K562 (cell line): ENCODE results near the gene CPNE6. TPM values are rescaled to one million over a fixed set of nuclear protein-coding genes. Genes with fewer than 3 reads are reported as not detected.

ENCODE experiments used
- ASH1L ChIP-seq: fragments of 450-650 bp; IDR thresholded peaks from 2 replicates; pipeline ENCODE4 v1.6.1; 2018; ENCODE audit warnings: borderline replicate concordance, mild to moderate bottlenecking, low read depth; ENCODE audit not compliant: partially characterized antibody
- BCOR ChIP-seq: fragments of 450-650 bp; IDR thresholded peaks from 2 replicates; pipeline ENCODE4 v1.6.1; 2016
- ETS2 ChIP-seq: IDR thresholded peaks from 2 replicates; pipeline ENCODE4 v1.6.1; 2016; ENCODE audit warnings: borderline replicate concordance, missing genetic modification characterization, mild to moderate bottlenecking, moderate library complexity, missing compliant biosample characterization; ENCODE audit not compliant: poor library complexity, severe bottlenecking
- FOXJ3 ChIP-seq: sonication (generic); formaldehyde crosslinking; IDR thresholded peaks from 2 replicates; pipeline ENCODE4 v1.4.0; 2020; ENCODE audit warnings: mild to moderate bottlenecking, missing genetic modification reagents
- GABPB1 ChIP-seq: sonication (generic); formaldehyde crosslinking; IDR thresholded peaks from 2 replicates; pipeline ENCODE4 v1.8.0; 2022; ENCODE audit warnings: mild to moderate bottlenecking, missing genetic modification reagents
- KLF1 ChIP-seq: fragments of 450-650 bp; IDR thresholded peaks from 2 replicates; pipeline ENCODE4 v1.6.1; 2016; ENCODE audit warnings: missing genetic modification characterization, missing compliant biosample characterization
- KLF6 ChIP-seq: fragments of 250-450 bp; sonication (Bioruptor Pico); IDR thresholded peaks from 2 replicates; pipeline ENCODE4 v1.4.0; 2020; ENCODE audit warnings: mild to moderate bottlenecking, moderate library complexity, borderline replicate concordance
- MIER1 ChIP-seq: fragments of 450-650 bp; IDR thresholded peaks from 2 replicates; pipeline ENCODE4 v1.6.1; 2016; ENCODE audit warnings: antibody characterized with exemption, mild to moderate bottlenecking, low read depth
- NFIC ChIP-seq: fragments of 450-650 bp; IDR thresholded peaks from 2 replicates; pipeline ENCODE4 v1.6.1; 2017; ENCODE audit warnings: mild to moderate bottlenecking, inconsistent platforms
- PHF20 ChIP-seq: fragments of 450-650 bp; IDR thresholded peaks from 2 replicates; pipeline ENCODE4 v1.6.1; 2018; ENCODE audit not compliant: partially characterized antibody
- PML ChIP-seq: IDR thresholded peaks from 2 replicates; pipeline ENCODE4 v1.6.1; 2012; ENCODE audit warnings: low read length, inconsistent platforms
- POLR2A ChIP-seq: fragments of 450-650 bp; conservative IDR thresholded peaks from 2 replicates; pipeline ENCODE4 v1.6.1; 2016
- POLR2H ChIP-seq: IDR thresholded peaks from 2 replicates; pipeline ENCODE4 v1.6.1; 2016; ENCODE audit warnings: missing genetic modification characterization, low read depth, mild to moderate bottlenecking, control low read depth, missing compliant biosample characterization, moderate library complexity
- RFX5 ChIP-seq: IDR thresholded peaks from 2 replicates; pipeline ENCODE4 v1.6.1; 2011; ENCODE audit warnings: low read depth, mild to moderate bottlenecking, improper control_type of control experiment, low read length
- SAFB2 ChIP-seq: fragments of 200-400 bp; formaldehyde crosslinking; IDR thresholded peaks from 2 replicates; pipeline ENCODE4 v1.6.1; 2018; ENCODE audit warnings: borderline replicate concordance, low read length, low read depth, moderate library complexity; ENCODE audit not compliant: severe bottlenecking
- SMARCA5 ChIP-seq: fragments of 450-650 bp; IDR thresholded peaks from 2 replicates; pipeline ENCODE4 v1.6.1; 2016
- ZBTB7A ChIP-seq: IDR thresholded peaks from 2 replicates; pipeline ENCODE4 v1.6.1; 2011; ENCODE audit warnings: low read depth, mild to moderate bottlenecking, low read length, moderate library complexity, borderline replicate concordance; ENCODE audit not compliant: control insufficient read depth
- ZEB2 ChIP-seq: fragments of 450-650 bp; IDR thresholded peaks from 2 replicates; pipeline ENCODE4 v1.6.1; 2016
- ZSCAN29 ChIP-seq: fragments of 450-650 bp; IDR thresholded peaks from 2 replicates; pipeline ENCODE4 v1.6.1; 2017
- polyA plus RNA-seq, 8 experiments: library from polyadenylated mRNA; depleted of rRNA in 4 of 8; stranded (reverse) in 5 of 8; unstranded in 3 of 8; fragments of >200 nt; fragmentation: Nextera tagmentation in 2 of 8; fragmentation: Illumina TruSeq in 1 of 8; extraction: Ambion mirVana in 2 of 8; extraction: Trizol in 1 of 8; gene quantifications; 2 replicates each; pipeline versions ENCODE4 v1.2.1 to v1.2.3, GENCODE V29; 2011 to 2014; ENCODE audit warnings: inconsistent platforms in 1 of 8, missing spikeins in 1 of 8
- total RNA-seq, 7 experiments: library from RNA; depleted of rRNA in 6 of 7; stranded (reverse); fragments of >200 nt in 6 of 7; fragmentation: Illumina TruSeq in 2 of 7; extraction: Trizol in 2 of 7; gene quantifications; 2 replicates each; pipeline versions ENCODE4 v1.2.1 to v1.2.3, GENCODE V29; 2011 to 2021; ENCODE audit warnings: low replicate concordance in 1 of 7
- TF ChIP-seq, protein P1 (sequence below), 2 experiments: fragments of 200-800 bp in 1 of 2; sonication (Bioruptor generic) in 1 of 2; sonication (generic) in 1 of 2; formaldehyde crosslinking in 1 of 2; IDR thresholded peaks in 1 of 2; conservative IDR thresholded peaks in 1 of 2; 2 replicates each; pipeline versions ENCODE4 v1.5.0 to v1.6.1; 2016 to 2020; ENCODE audit warnings: missing compliant biosample characterization in 1 of 2, missing genetic modification characterization in 1 of 2, missing genetic modification reagents in 1 of 2
- TF ChIP-seq, protein P2 (sequence below): fragments of 450-650 bp; IDR thresholded peaks from 2 replicates; pipeline ENCODE4 v1.6.1; 2017; ENCODE audit warnings: antibody characterized with exemption, mild to moderate bottlenecking
- TF ChIP-seq, protein P3 (sequence below), 2 experiments: fragments of 450-650 bp in 1 of 2; sonication (generic) in 1 of 2; formaldehyde crosslinking in 1 of 2; IDR thresholded peaks in 1 of 2; conservative IDR thresholded peaks in 1 of 2; 2 replicates each; pipeline versions ENCODE4 v1.6.1 to v1.8.1; 2016 to 2023; ENCODE audit warnings: mild to moderate bottlenecking in 2 of 2, moderate library complexity in 2 of 2, inconsistent platforms in 1 of 2, missing genetic modification reagents in 1 of 2

The CPNE6 gene
- total and polyA plus RNA-seq, 9 of the 15 experiments (the other 6 are each of a cell fraction or from before 2014, with no cell fraction given): not detected

DNA sequence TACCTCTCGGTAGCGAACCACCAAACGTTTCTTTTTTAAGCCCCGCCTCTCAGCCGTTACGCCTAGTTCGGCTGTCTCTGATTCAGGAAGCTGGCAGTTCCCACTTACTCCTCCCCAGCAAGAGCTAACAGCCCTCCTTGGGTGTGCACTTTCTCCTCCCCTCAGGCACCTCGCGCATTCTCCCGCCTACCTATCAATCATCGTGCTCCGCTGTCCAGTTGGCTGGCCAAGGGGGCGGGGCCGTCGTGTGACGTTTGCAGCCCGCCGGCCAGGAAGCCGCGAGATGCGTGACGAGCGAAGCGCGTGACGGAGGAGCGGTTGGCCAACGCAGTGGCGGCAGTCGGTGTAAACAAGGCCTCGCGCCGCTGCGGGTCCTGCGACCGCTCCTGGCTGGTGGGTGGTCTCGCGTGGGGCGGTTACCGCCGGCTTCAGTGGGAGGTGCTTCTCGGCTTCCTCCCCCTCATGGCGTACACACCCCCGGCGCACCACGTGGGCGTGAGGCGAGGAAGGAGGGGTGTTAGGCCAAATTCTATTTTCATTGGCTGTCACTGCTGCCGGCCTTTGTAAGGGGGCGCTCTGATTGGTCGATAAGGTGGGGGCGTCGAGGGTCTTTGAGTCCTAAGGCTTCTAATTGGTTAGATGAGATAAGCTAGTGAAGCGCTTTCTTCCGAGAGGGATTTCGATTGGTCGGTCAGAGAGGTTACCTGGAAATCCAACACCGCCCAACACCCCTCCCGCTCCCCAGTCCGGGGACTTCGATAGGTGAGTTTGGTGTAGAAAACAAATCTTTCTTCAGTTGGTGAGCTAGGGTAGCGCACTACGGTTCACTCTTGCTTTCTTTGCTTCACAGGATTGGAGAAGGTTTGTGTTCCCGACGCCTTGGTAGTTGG lies 43.4 kb downstream of the CPNE6 start, which contains the start of the genes DCAF11 and NRL (continued):
- TF ChIP-seq, protein P1, sequence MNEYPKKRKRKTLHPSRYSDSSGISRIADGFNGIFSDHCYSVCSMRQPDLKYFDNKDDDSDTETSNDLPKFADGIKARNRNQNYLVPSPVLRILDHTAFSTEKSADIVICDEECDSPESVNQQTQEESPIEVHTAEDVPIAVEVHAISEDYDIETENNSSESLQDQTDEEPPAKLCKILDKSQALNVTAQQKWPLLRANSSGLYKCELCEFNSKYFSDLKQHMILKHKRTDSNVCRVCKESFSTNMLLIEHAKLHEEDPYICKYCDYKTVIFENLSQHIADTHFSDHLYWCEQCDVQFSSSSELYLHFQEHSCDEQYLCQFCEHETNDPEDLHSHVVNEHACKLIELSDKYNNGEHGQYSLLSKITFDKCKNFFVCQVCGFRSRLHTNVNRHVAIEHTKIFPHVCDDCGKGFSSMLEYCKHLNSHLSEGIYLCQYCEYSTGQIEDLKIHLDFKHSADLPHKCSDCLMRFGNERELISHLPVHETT (CRISPR knock-in tag; conservative IDR thresholded peaks at IDR 0.05 in 1 of 2, IDR thresholded peaks at IDR 0.05 in 1 of 2): 0 out of 4 replicates have a peak, but pooled peaks of 1 of the 2 experiments have one; percentile 9
- TF ChIP-seq PML: no peak; the same call in 1 of the 2 replicates
- TF ChIP-seq FOXJ3 (CRISPR knock-in tag): no peak
- peak; percentile 70 for TF ChIP-seq GABPB1 (CRISPR knock-in tag)
- 0 out of 2 replicates have a peak, but pooled peaks have one; percentile 2 for TF ChIP-seq NFIC
- no peak for TF ChIP-seq BCOR
- TF ChIP-seq ETS2 (tag): no peak
- peak; percentile 65; the same call in 1 of the 2 replicates for TF ChIP-seq KLF1 (tag)
- no peak for TF ChIP-seq POLR2A
- no peak for TF ChIP-seq PHF20
- TF ChIP-seq, protein P2, sequence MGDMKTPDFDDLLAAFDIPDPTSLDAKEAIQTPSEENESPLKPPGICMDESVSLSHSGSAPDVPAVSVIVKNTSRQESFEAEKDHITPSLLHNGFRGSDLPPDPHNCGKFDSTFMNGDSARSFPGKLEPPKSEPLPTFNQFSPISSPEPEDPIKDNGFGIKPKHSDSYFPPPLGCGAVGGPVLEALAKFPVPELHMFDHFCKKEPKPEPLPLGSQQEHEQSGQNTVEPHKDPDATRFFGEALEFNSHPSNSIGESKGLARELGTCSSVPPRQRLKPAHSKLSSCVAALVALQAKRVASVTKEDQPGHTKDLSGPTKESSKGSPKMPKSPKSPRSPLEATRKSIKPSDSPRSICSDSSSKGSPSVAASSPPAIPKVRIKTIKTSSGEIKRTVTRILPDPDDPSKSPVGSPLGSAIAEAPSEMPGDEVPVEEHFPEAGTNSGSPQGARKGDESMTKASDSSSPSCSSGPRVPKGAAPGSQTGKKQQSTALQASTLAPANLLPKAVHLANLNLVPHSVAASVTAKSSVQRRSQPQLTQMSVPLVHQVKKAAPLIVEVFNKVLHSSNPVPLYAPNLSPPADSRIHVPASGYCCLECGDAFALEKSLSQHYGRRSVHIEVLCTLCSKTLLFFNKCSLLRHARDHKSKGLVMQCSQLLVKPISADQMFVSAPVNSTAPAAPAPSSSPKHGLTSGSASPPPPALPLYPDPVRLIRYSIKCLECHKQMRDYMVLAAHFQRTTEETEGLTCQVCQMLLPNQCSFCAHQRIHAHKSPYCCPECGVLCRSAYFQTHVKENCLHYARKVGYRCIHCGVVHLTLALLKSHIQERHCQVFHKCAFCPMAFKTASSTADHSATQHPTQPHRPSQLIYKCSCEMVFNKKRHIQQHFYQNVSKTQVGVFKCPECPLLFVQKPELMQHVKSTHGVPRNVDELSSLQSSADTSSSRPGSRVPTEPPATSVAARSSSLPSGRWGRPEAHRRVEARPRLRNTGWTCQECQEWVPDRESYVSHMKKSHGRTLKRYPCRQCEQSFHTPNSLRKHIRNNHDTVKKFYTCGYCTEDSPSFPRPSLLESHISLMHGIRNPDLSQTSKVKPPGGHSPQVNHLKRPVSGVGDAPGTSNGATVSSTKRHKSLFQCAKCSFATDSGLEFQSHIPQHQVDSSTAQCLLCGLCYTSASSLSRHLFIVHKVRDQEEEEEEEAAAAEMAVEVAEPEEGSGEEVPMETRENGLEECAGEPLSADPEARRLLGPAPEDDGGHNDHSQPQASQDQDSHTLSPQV: no peak
- TF ChIP-seq, protein P3, sequence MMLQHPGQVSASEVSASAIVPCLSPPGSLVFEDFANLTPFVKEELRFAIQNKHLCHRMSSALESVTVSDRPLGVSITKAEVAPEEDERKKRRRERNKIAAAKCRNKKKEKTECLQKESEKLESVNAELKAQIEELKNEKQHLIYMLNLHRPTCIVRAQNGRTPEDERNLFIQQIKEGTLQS (IDR thresholded peaks at IDR 0.05): peak; percentile 34; the same call in 1 of the 2 replicates
- TF ChIP-seq, protein P3 (CRISPR knock-in tag; conservative IDR thresholded peaks at IDR 0.05): no peak
- TF ChIP-seq KLF6 (CRISPR knock-in tag): peak; percentile 16; the same call in 1 of the 2 replicates
- TF ChIP-seq MIER1: no peak
- no peak for TF ChIP-seq SMARCA5
- TF ChIP-seq ZEB2: no peak; the same call in 1 of the 2 replicates
- TF ChIP-seq SAFB2: no peak
- TF ChIP-seq POLR2H: peak; percentile 50; the same call in 1 of the 2 replicates
- TF ChIP-seq ZSCAN29: no peak
- TF ChIP-seq RFX5: peak; percentile 22; the same call in 1 of the 2 replicates
- TF ChIP-seq ASH1L: peak; percentile 98
- peak; percentile 94 for TF ChIP-seq ZBTB7A
